Bronchial epithelial cell (primary cell): ENCODE measurements around the gene C5orf24. TPM values are rescaled to one million over a fixed set of nuclear protein-coding genes. Genes with fewer than 3 reads are reported as not detected.
"Not testable (repeated sequence)": the region's sequence is repeated elsewhere in the genome, so short reads cannot be mapped to it uniquely, and the experiment has no call there.

ENCODE experiments used
- DNase-seq: peaks from one replicate; pipeline ENCODE4 v3.0.0-alpha.2; 2010; ENCODE audit warnings: low read depth
- FAIRE-seq: peaks from 2 replicates; lab custom pipeline; 2011; peaks lifted over from hg19 to GRCh38; lab: Jason Lieb, UNC
- H3K27me3 ChIP-seq: 2 replicates; pipeline ENCODE4 v1.5.1; 2011; ENCODE audit warnings: low read length; ENCODE audit not compliant: control insufficient read depth, insufficient read depth
- H3K36me3 ChIP-seq: 2 replicates; pipeline ENCODE4 v1.5.1; 2011; ENCODE audit warnings: low read length; ENCODE audit not compliant: control insufficient read depth, insufficient read depth
- H3K4me3 ChIP-seq: 2 replicates; pipeline ENCODE4 v1.5.1; 2011; ENCODE audit warnings: mild to moderate bottlenecking, low read depth, low read length, control low read depth
- CTCF ChIP-seq: IDR thresholded peaks from 2 replicates; pipeline ENCODE4 v1.5.1; 2011; ENCODE audit warnings: mild to moderate bottlenecking, moderate library complexity, low read length, control low read depth, inconsistent platforms; ENCODE audit not compliant: insufficient read depth, severe bottlenecking
- total RNA-seq: library from RNA; depleted of rRNA; stranded (reverse); fragments of >200 nt; gene quantifications from 2 replicates; pipeline ENCODE4 v1.2.1, GENCODE V29; 2014

The C5orf24 gene
- total RNA-seq, 1 donor from 2014 or later, result 22.6 TPM

- no peak for TF ChIP-seq CTCF
Observed at GRCh38 chr5:134844252-134844651, 1.5 kb upstream of the C5orf24 start.

GRCh38 chr5:134845335-134845851 is 375 bp upstream of the C5orf24 start:
- H3K4me3 ChIP-seq, result peak overlapping the region; percentile 86
- H3K27me3 ChIP-seq, result no peaks in the 10 kb centered on the region
- DNase-seq (no peak), FAIRE-seq (no peak)
- H3K36me3 ChIP-seq, result peaks cover 2% of the 10 kb centered on the region
- no peak for TF ChIP-seq CTCF

More at GRCh38 chr5:134844252-134844651, 1.5 kb upstream of the C5orf24 start:
- Histone ChIP-seq H3K4me3 (no peak overlapping the region), H3K36me3 (peaks cover 2% of the 10 kb centered on the region), H3K27me3 (no peaks in the 10 kb centered on the region)
- no peak for DNase-seq
- FAIRE-seq, result no peak

DNA sequence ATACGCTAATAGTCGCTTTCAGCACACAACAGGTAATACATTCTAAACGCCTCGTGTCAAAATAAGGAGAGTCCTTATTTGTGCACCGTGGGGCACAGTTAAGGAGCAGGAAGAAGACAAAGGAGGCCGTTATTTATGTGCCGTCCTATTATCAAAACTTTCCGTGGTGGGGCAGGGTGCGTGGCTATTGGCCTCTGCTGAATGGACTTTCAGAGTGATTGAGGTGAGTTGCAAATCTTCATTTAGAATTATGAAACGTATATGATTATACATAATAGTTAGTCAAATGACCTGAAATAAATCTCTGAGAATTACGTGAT is 833 bp downstream of the C5orf24 start:
- Histone ChIP-seq H3K36me3 (peaks cover 2% of the 10 kb centered on the region), H3K4me3 (peak overlapping the region; percentile 86), H3K27me3 (no peaks in the 10 kb centered on the region)
- FAIRE-seq (no peak), DNase-seq (peak; percentile 21)
- no peak for TF ChIP-seq CTCF

GRCh38 chr5:134849434-134849933 is 3.7 kb downstream of the C5orf24 start:
- not testable (repeated sequence) for H3K27me3 ChIP-seq, H3K4me3 ChIP-seq, FAIRE-seq, DNase-seq, H3K36me3 ChIP-seq

GRCh38 chr5:134851307-134851923 is 5.6 kb downstream of the C5orf24 start:
- DNase-seq (peak; percentile 35), FAIRE-seq (no peak)
- peaks cover 6% of the 10 kb centered on the region for H3K36me3 ChIP-seq
- peak; percentile 60 for TF ChIP-seq CTCF
- H3K27me3 ChIP-seq, result no peaks in the 10 kb centered on the region
- H3K4me3 ChIP-seq, result no peak overlapping the region

- not testable (repeated sequence) for DNase-seq, H3K27me3 ChIP-seq, FAIRE-seq, H3K36me3 ChIP-seq, H3K4me3 ChIP-seq
Observed at GRCh38 chr5:134856465-134856864, 10.7 kb downstream of the C5orf24 start.

- TF ChIP-seq CTCF, result no peak
- no peak for DNase-seq
- peaks cover 6% of the 10 kb centered on the region for H3K36me3 ChIP-seq
- no peak for FAIRE-seq
- no peaks in the 10 kb centered on the region for H3K27me3 ChIP-seq
- H3K4me3 ChIP-seq, result no peak overlapping the region
Observed at GRCh38 chr5:134857401-134857800, 11.6 kb downstream of the C5orf24 start.
